HEK293 (cell line): ENCODE measurements around the gene NCCRP1.

ENCODE experiments used
- ZFP3 ChIP-seq: fragments of 450-650 bp; formaldehyde crosslinking; IDR thresholded peaks from 2 replicates; pipeline ENCODE4 v1.5.1; 2016; ENCODE audit warnings: low read depth, missing biosample characterization, missing genetic modification characterization
- ZNF274 ChIP-seq, 2 experiments: fragments of 200-500 bp in 1 of 2; fragments of 450-650 bp in 1 of 2; sonication (Bioruptor generic) in 1 of 2; formaldehyde crosslinking in 1 of 2; IDR thresholded peaks; 2 replicates each; pipeline versions ENCODE4 v1.5.1 to v1.6.1; 2014 to 2016; ENCODE audit warnings: borderline replicate concordance in 1 of 2, inconsistent platforms in 1 of 2, low read length in 1 of 2, missing biosample characterization in 1 of 2, missing genetic modification characterization in 1 of 2

DNA sequence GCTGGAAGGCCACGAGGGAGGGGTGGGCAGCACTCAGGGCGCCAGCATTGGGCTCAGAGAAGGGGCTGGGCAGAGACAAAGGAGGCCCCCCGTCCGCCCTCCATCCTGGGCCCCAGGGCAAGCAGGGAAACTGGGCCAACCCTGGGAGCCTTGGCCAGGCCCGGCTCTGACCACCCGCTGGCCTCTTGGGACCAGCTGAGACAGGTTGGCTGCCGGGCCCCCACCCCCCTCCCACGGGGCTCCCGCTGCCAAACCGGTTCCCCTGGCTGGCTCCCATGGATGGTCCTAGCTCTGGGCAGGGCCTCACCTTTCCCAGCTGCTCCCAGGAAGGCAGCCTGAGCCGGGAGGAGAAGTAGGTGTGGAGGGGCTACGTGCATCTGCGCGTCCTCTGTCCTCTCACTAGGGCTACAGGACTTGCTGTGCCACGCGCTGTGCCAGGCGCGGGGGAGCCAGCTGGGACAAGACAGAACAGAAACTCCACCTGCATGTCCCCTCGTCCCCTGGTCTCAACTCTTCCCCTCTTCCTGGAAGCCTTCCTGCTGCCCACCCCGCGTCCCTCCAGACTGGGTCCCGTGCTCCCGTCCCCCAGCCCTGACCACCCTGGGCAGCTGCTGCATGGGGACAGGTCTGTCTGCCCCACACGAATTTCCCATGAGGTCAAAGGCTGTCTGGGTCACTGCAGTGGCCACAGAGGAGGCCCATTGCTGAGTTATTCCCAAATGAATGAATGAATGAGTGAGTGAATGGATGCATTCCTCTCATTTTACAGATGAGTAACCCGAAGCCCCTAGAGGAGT, 29.1 kb upstream of the NCCRP1 start:
- TF ChIP-seq ZNF274 (IDR thresholded peaks at IDR 0.05; ENCODE audit: low read length) (no peak), ZNF274 (tag by site-specific recombination; IDR thresholded peaks at IDR 0.05; ENCODE audit: borderline replicate concordance) (no peak), ZFP3 (tag by site-specific recombination) (no peak)
